AG04449 (cell line): ENCODE data around the gene GP5.

Experiments used
- CTCF ChIA-PET: fragments of 350-600 bp; formaldehyde crosslinking; extraction: SDS; loops from one replicate; lab custom pipeline; 2021; ENCODE audit warnings: antibody characterized with exemption; lab: Yijun Ruan, JAX
- POLR2A ChIA-PET: fragments of 400-600, 350-600 bp; formaldehyde crosslinking; extraction: SDS; loops from one replicate; lab custom pipeline; 2020; ENCODE audit warnings: antibody characterized with exemption, inconsistent platforms; lab: Yijun Ruan, JAX
- DNase-seq: peaks from one replicate; pipeline ENCODE4 v3.0.0-alpha.2; 2010; ENCODE audit warnings: low read depth, low spot score
- H3K4me3 ChIP-seq: 2 replicates; pipeline ENCODE4 v1.5.1; 2011; ENCODE audit warnings: low read depth, mild to moderate bottlenecking, control low read depth, low read length
- CTCF ChIP-seq: IDR thresholded peaks from one replicate; pipeline ENCODE4 v1.5.1; 2011; ENCODE audit warnings: mild to moderate bottlenecking, moderate library complexity, low read length, control low read depth, inconsistent platforms; ENCODE audit not compliant: insufficient read depth; ENCODE audit errors: missing control alignments

GP5 gene

GRCh38 chr3:194405766-194406165, 6.7 kb upstream of the GP5 start:
- H3K4me3 ChIP-seq, result no peak overlapping the region
- no peak for TF ChIP-seq CTCF
- ChIA-PET CTCF (interaction anchor here (0.8 to 8.7 kb wide), 16 partner anchors 9 to 744 kb away, joined by 3 to 220 read pairs (median 4); partner anchors contain the start of gene TMEM44), POLR2A (no interaction called here)
- no peak for DNase-seq

GRCh38 chr3:194404365-194405140, 5.5 kb upstream of the GP5 start:
- TF ChIP-seq CTCF, result peak; percentile 42
- DNase-seq, result no peak
- CTCF ChIA-PET, result interaction anchor here (0.9 to 8.7 kb wide), 18 partner anchors 8 to 190 kb away, joined by 3 to 220 read pairs (median 6); partner anchors contain the start of gene CPN2
- POLR2A ChIA-PET, result no interaction called here
- no peak overlapping the region for H3K4me3 ChIP-seq

DNA sequence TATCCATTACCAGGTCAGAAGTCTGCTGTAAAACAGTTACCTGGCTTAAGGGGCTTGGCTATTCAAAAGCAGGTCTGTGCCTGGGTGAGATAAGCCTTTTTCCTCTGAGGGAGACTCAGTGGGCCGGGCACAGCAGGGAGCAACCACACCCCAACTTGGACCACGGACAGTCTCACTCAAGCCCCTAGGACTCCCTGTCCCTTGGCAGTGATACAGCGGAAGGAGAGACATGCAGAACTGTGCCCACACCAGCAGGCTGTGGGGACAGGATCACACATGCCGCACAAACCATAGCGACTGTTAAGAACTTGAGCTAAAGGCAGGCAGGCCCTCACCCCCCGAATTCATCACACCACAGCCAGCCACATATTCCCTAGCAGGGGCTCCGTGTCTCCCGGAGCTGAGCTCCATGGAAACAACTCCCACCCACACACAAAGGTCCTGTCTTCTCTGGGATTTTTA, 2.8 kb upstream of the GP5 start:
- no peak for DNase-seq
- POLR2A ChIA-PET, result no interaction called here
- H3K4me3 ChIP-seq, result no peak overlapping the region
- TF ChIP-seq CTCF, result no peak
- CTCF ChIA-PET, result interaction anchor here (0.8 to 8.7 kb wide), 10 partner anchors 11 to 621 kb away, joined by 3 to 220 read pairs (median 5); no protein-coding TSS in a partner anchor

- CTCF ChIA-PET, result interaction anchor here (0.8 to 8.7 kb wide), 5 partner anchors 13 to 67 kb away, joined by 3 to 220 read pairs (median 3); no protein-coding TSS in a partner anchor
- DNase-seq, result no peak
- no peak for TF ChIP-seq CTCF
- POLR2A ChIA-PET, result no interaction called here
- H3K4me3 ChIP-seq, result no peak overlapping the region
Measured at GRCh38 chr3:194401346-194401745, 2.3 kb upstream of the GP5 start.

- no peak for DNase-seq
- POLR2A ChIA-PET, result no interaction called here
- CTCF ChIA-PET, result interaction anchor here (1.2 to 8.5 kb wide), 8 partner anchors 14 to 84 kb away, joined by 4 to 186 read pairs (median 6); no protein-coding TSS in a partner anchor
- no peak for TF ChIP-seq CTCF
- no peak overlapping the region for H3K4me3 ChIP-seq
Measured at GRCh38 chr3:194399874-194400411, 877 bp upstream of the GP5 start.
